Parathyroid adenoma (tissue), 2 donors: Measurements from ENCODE around the gene ULBP2.

Experiments
- H2AFZ ChIP-seq: fragments of 300-600 bp; sonication (generic); one replicate; pipeline ENCODE4 v1.7.0; 2017; ENCODE audit warnings: antibody characterized with exemption, mild to moderate bottlenecking
- H3K27ac ChIP-seq: fragments of 300-600 bp; sonication (generic); one replicate; pipeline ENCODE4 v1.7.0; 2017
- H3K27me3 ChIP-seq: fragments of 300-600 bp; sonication (generic); one replicate; pipeline ENCODE4 v1.7.0; 2017; ENCODE audit warnings: low read length; ENCODE audit not compliant: control insufficient read depth, insufficient read depth
- H3K36me3 ChIP-seq: fragments of 300-600 bp; sonication (generic); one replicate; pipeline ENCODE4 v1.7.0; 2017; ENCODE audit warnings: low read length; ENCODE audit not compliant: control insufficient read depth, insufficient read depth
- H3K4me1 ChIP-seq: fragments of 300-600 bp; sonication (generic); one replicate; pipeline ENCODE4 v1.7.0; 2017; ENCODE audit warnings: control low read depth
- H3K4me2 ChIP-seq: fragments of 300-600 bp; sonication (generic); one replicate; pipeline ENCODE4 v1.7.0; 2017; ENCODE audit warnings: low read length
- H3K4me3 ChIP-seq: fragments of 300-600 bp; sonication (generic); one replicate; pipeline ENCODE4 v1.7.0; 2017; ENCODE audit warnings: low read depth, low read length
- H3K79me2 ChIP-seq: fragments of 300-600 bp; sonication (generic); one replicate; pipeline ENCODE4 v1.7.0; 2017; ENCODE audit warnings: control low read depth
- H3K9ac ChIP-seq: fragments of 300-600 bp; sonication (generic); one replicate; pipeline ENCODE4 v1.7.0; 2017; ENCODE audit warnings: mild to moderate bottlenecking
- H3K9me3 ChIP-seq: fragments of 300-600 bp; sonication (generic); one replicate; pipeline ENCODE4 v1.7.0; 2017; ENCODE audit warnings: low read length; ENCODE audit not compliant: control insufficient read depth
- TF ChIP-seq, protein P1 (sequence below): fragments of 300-600 bp; sonication (generic); IDR thresholded peaks from one replicate; pipeline ENCODE4 v1.7.0; 2017; ENCODE audit warnings: antibody characterized with exemption, mild to moderate bottlenecking
- donor health status: primary hyperparathyroidism.

Gene ULBP2

DNA sequence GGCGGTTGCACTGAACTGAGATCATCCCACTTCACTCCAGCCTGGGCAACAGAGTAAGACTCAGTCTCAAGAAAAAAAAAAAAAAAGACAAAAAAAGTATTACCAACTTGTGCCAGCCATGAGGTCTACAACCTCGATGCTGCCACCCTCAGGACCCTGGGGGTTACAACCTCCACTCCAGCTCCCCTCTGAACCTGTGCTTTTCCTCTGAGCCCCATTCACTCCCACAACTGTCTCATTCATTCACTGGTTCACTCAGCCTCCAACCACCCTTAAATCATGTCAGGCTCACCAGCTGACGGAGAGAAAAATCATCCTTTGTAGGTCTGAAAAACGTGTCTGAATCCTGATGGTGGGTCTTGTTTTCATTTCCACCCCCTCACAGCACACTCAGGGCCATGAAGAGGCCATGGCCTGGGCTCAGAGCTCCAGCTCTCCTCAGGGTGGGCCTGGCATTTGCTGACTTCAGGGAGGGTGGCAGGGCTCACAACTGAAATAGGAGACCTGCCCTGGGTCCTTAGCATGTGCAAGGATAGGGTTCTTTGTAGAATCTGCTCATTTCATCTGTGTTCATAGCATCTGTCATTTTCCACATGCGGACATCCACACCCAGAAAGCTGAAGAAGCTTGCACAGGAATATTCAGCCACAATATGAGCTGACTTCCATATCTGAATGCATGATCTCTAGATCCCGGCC, 20.1 kb downstream of the ULBP2 start:
- no peaks in the 10 kb centered on the region for H3K27me3 ChIP-seq
- no peak overlapping the region for H3K4me2 ChIP-seq

DNA sequence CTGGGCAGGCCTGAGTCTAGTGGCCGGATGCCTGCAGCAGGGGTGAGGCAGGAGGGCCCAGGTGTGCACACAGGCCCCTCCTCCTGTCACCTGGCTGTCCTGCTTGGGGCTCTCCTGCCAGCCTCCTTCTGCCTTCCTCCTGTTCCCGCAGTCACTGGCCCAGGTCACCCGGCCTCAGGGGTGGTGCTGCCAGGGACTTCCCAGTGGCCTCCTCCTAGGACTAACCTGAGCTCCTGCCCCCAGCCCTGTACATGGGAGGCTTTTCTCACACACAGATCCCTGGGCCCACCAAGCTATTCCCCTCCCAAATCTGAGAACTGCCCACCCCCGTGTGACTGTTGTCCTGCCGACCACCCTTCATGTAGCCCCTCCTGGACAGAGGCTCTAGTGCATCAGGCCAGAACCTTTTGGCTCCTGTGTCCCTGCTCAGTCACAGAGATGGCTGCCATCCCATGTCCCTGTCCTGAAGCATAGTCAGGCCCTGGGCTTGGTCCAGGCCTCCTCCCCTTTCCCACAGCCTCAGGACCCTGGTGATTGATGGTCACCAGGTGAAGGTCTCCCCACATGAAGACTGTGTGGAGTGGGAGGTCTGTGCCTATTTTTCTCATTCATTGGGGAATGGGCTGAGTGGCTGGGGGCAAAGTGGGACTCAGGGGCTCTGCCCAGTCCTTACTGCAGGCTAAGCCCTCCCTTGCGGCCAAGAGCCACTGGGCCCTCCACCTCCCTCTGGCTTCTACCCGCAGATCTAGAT, 20.8 kb downstream of the ULBP2 start:
- TF ChIP-seq, protein P1, sequence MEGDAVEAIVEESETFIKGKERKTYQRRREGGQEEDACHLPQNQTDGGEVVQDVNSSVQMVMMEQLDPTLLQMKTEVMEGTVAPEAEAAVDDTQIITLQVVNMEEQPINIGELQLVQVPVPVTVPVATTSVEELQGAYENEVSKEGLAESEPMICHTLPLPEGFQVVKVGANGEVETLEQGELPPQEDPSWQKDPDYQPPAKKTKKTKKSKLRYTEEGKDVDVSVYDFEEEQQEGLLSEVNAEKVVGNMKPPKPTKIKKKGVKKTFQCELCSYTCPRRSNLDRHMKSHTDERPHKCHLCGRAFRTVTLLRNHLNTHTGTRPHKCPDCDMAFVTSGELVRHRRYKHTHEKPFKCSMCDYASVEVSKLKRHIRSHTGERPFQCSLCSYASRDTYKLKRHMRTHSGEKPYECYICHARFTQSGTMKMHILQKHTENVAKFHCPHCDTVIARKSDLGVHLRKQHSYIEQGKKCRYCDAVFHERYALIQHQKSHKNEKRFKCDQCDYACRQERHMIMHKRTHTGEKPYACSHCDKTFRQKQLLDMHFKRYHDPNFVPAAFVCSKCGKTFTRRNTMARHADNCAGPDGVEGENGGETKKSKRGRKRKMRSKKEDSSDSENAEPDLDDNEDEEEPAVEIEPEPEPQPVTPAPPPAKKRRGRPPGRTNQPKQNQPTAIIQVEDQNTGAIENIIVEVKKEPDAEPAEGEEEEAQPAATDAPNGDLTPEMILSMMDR: no peak
- H3K36me3 ChIP-seq: no peaks in the 10 kb centered on the region
- H3K27ac ChIP-seq: no peak overlapping the region
- H3K4me1 ChIP-seq: no peaks in the 10 kb centered on the region
- H2AFZ ChIP-seq: no peak overlapping the region
- H3K9ac ChIP-seq: no peak overlapping the region
- no peaks in the 10 kb centered on the region for H3K79me2 ChIP-seq
- H3K4me3 ChIP-seq: no peak overlapping the region
- peak overlapping the region; percentile 76 for H3K4me2 ChIP-seq
- H3K9me3 ChIP-seq: no peaks in the 10 kb centered on the region
- no peaks in the 10 kb centered on the region for H3K27me3 ChIP-seq

More for the DNA sequence above, 20.1 kb downstream of the ULBP2 start:
- no peak overlapping the region for H3K9ac ChIP-seq
- no peaks in the 10 kb centered on the region for H3K4me1 ChIP-seq
- no peaks in the 10 kb centered on the region for H3K36me3 ChIP-seq
- H3K79me2 ChIP-seq: no peaks in the 10 kb centered on the region
- no peak overlapping the region for H3K27ac ChIP-seq
- TF ChIP-seq, protein P1: no peak
- no peaks in the 10 kb centered on the region for H3K9me3 ChIP-seq
- H3K4me3 ChIP-seq: no peak overlapping the region
- no peak overlapping the region for H2AFZ ChIP-seq

DNA sequence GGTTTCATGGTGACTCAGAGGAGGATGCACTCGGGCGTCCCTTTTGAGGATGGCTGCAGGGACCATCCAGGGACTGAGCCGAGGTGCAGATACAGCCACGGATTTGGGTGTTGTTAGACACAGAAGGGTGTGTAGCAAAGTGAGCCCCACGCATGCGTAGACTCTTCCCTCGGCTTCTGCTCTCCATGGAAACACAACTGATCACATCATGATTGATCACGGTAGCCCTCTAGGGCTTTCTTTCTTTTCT, 21.3 kb downstream of the ULBP2 start:
- Histone ChIP-seq H3K4me1 (no peaks in the 10 kb centered on the region), H3K9ac (no peak overlapping the region), H3K27ac (no peak overlapping the region), H3K9me3 (no peaks in the 10 kb centered on the region), H3K36me3 (no peaks in the 10 kb centered on the region), H2AFZ (peak overlapping the region; percentile 77), H3K4me3 (peak overlapping the region; percentile 52), H3K79me2 (no peaks in the 10 kb centered on the region), H3K4me2 (peak overlapping the region; percentile 76), H3K27me3 (no peaks in the 10 kb centered on the region)
- TF ChIP-seq, protein P1: no peak

DNA sequence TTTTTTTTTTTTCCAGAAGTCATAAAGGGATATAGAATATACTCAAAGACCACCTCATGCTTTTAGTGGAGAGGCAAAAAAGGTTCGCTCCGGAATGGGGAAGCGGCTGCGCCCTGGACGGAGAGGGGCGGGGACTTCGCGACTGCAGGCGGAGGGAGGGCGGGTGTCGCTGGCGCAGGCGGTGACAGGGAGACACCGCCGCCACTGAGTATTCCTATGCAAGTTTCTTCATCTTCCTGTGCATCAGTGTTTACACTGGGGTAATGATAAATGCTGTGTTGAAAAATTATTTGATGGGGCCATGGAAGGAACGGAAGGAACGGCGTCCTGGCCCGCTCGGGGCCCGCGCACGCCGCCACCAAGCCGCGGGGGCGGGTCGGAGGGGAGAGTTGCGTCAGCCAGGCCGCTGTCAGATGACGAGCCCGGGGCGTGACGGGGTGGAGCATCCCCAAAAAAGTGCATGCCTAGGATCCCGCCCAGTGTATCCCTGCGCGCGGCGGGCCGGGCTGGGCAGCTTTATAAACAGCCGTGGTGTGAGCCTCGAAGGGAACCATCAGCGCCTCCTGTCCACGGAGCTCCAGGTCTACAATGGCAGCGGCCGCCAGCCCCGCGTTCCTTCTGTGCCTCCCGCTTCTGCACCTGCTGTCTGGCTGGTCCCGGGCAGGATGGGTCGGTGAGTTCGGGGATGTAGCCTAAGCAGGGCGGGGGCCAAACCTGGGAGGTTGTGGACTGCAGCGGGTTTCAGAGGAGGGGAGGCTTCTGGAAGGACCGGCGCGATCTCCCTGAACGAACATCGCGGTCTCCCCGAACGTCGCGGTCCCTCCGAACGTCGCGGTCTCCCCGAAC, 21.9 kb downstream of the ULBP2 start, which contains the start of gene ULBP1:
Gene ULBP1 (plus strand): TSS at position 482 of the 846 bp plus-strand sequence. CDS start 107 bp downstream, at position 589.
- H3K4me3 ChIP-seq: peak within 1 kb of the TSS; percentile 52
- H2AFZ ChIP-seq: peak within 1 kb of the TSS; percentile 77
- H3K9me3 ChIP-seq: no peaks in the 10 kb centered on the region
- TF ChIP-seq, protein P1: no peak
- no peak within 1 kb of the TSS for H3K9ac ChIP-seq
- H3K36me3 ChIP-seq: no peaks in the 10 kb centered on the region
- H3K79me2 ChIP-seq: no peaks in the 10 kb centered on the region
- H3K27me3 ChIP-seq: no peaks in the 10 kb centered on the region
- H3K27ac ChIP-seq: no peak within 1 kb of the TSS
- H3K4me2 ChIP-seq: peak within 1 kb of the TSS; percentile 76
- H3K4me1 ChIP-seq: no peaks in the 10 kb centered on the region
